Endothelial cell (in vitro differentiated cells): ENCODE measurements around the gene SERPINB2. TPM values are rescaled to one million over a fixed set of nuclear protein-coding genes. Genes with fewer than 3 reads are reported as not detected.
"Not testable (repeated sequence)": the region's sequence is repeated elsewhere in the genome, so short reads cannot be mapped to it uniquely, and the experiment has no call there.

ENCODE experiments used
- DNase-seq: peaks from one replicate; pipeline ENCODE4 v3.0.0; 2021; ENCODE audit warnings: low spot score
- H3K27ac Mint-ChIP-seq: one replicate; pipeline ENCODE4 v1.8.0; 2021; ENCODE audit warnings: mixed read lengths, inconsistent platforms; ENCODE audit not compliant: unreplicated experiment
- H3K27me3 Mint-ChIP-seq: one replicate; pipeline ENCODE4 v1.8.0; 2021; ENCODE audit warnings: mild to moderate bottlenecking, moderate library complexity, mixed read lengths, inconsistent platforms; ENCODE audit not compliant: unreplicated experiment
- H3K36me3 Mint-ChIP-seq: one replicate; pipeline ENCODE4 v1.8.0; 2021; ENCODE audit warnings: mild to moderate bottlenecking, low read depth, mixed read lengths, inconsistent platforms; ENCODE audit not compliant: unreplicated experiment
- H3K4me1 Mint-ChIP-seq: one replicate; pipeline ENCODE4 v1.8.0; 2021; ENCODE audit warnings: mild to moderate bottlenecking, mixed read lengths, inconsistent platforms; ENCODE audit not compliant: unreplicated experiment
- H3K4me3 Mint-ChIP-seq: one replicate; pipeline ENCODE4 v1.8.0; 2021; ENCODE audit warnings: mild to moderate bottlenecking, mixed read lengths, inconsistent platforms; ENCODE audit not compliant: unreplicated experiment
- H3K9me3 Mint-ChIP-seq: one replicate; pipeline ENCODE4 v1.8.0; 2021; ENCODE audit warnings: mixed read lengths, inconsistent platforms; ENCODE audit not compliant: unreplicated experiment
- CTCF ChIP-seq: fragments of 200-600 bp; sonication (generic); IDR thresholded peaks from one replicate; pipeline ENCODE4 v1.5.0; 2021; ENCODE audit warnings: antibody characterized with exemption; ENCODE audit not compliant: unreplicated experiment
- total RNA-seq: library from RNA; stranded (reverse); fragmentation: NEBNext Ultra II Directional; extraction: Animal tissue kit (Norgen Biotek cat#: 25700); gene quantifications from one replicate; pipeline ENCODE4 v1.2.1, GENCODE V29; 2021; ENCODE audit not compliant: unreplicated experiment

The SERPINB2 gene
- total RNA-seq, 1 donor from 2014 or later = not detected

GRCh38 chr18:63940008-63940407 lies 52.5 kb downstream of the SERPINB2 start:
- H3K36me3 Mint-ChIP-seq = no peaks in the 10 kb centered on the region
- H3K27me3 Mint-ChIP-seq = no peaks in the 10 kb centered on the region
- no peak overlapping the region for H3K27ac Mint-ChIP-seq
- no peaks in the 10 kb centered on the region for H3K9me3 Mint-ChIP-seq
- no peak overlapping the region for H3K4me3 Mint-ChIP-seq
- no peak for DNase-seq
- TF ChIP-seq CTCF = no peak
- H3K4me1 Mint-ChIP-seq = no peaks in the 10 kb centered on the region

DNA sequence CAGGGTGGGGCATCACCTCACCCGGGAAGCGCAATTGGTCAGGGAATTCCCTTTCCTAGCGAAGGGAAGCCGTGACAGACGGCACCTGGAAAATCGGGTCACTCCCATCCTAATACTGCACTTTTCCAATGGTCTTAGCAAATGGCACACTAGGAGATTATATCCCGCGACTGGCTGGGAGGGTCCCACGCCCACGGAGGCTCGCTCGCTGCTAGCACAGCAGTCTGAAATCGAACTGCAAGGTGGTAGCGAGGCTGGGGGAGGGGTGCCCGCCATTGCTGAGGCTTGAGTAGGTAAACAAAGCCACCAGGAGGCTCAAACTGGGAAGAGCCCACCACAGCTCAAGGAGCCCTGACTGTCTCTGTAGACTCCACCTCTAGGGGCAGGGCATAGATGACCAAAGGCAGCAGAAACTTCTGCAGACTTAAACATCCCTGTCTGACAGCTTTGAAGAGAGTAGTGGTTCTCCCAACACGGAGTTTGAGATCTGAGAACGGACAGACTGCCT lies 53.1 kb downstream of the SERPINB2 start:
- not testable (repeated sequence) for H3K9me3 Mint-ChIP-seq, H3K36me3 Mint-ChIP-seq, DNase-seq, H3K4me1 Mint-ChIP-seq, H3K27ac Mint-ChIP-seq, H3K27me3 Mint-ChIP-seq, H3K4me3 Mint-ChIP-seq

DNA sequence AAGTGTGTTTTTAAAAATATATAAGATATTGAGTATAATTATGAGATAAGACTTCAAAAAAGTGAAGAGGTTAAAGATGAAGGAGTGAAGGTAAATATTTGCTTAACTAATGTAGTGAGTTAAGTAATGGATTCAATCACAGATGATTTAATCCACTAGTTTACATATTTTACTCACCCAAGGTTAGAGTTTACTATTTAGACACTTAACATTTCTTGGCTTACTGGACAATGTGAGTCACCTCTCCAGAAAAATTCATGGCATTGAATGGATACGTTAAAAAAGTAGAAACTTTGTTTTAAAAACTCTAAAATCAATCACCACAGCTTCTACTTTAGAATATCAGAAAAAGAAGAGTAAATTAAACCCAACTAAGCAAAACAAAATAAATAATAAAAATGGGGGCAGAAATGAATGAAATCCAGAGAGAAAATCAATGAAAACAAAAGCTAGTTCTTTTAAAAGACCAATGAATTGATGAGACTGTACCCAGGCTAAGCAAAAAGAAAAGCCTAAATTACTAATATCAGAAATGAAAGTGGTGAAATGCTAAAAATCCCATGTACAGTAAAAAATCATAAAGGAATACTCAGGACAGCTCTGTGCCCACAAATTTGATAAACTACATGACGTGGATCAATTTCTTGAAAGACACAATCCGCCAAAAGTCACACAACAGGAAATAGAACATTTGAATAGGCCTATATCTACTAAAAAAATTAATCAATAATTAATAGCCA lies 59.7 kb downstream of the SERPINB2 start:
- Mint-ChIP-seq H3K9me3 (no peaks in the 10 kb centered on the region), H3K27ac (no peak overlapping the region), H3K4me3 (no peak overlapping the region), H3K36me3 (no peaks in the 10 kb centered on the region), H3K27me3 (no peaks in the 10 kb centered on the region), H3K4me1 (no peaks in the 10 kb centered on the region)
- no peak for DNase-seq
- no peak for TF ChIP-seq CTCF

- no peaks in the 10 kb centered on the region for H3K36me3 Mint-ChIP-seq
- no peak for TF ChIP-seq CTCF
- H3K4me1 Mint-ChIP-seq = no peaks in the 10 kb centered on the region
- no peaks in the 10 kb centered on the region for H3K9me3 Mint-ChIP-seq
- peak; percentile 73 for DNase-seq
- peak within 1 kb of the TSS; percentile 58 for H3K4me3 Mint-ChIP-seq
- no peaks in the 10 kb centered on the region for H3K27me3 Mint-ChIP-seq
- H3K27ac Mint-ChIP-seq = no peak within 1 kb of the TSS
Observed at GRCh38 chr18:63949068-63949737, 61.7 kb downstream of the SERPINB2 start, which contains the start of gene HMSD. Gene HMSD, plus strand, starts transcription at chr18:63949301. Its CDS starts 4,155 bp downstream, at chr18:63953456.

DNA sequence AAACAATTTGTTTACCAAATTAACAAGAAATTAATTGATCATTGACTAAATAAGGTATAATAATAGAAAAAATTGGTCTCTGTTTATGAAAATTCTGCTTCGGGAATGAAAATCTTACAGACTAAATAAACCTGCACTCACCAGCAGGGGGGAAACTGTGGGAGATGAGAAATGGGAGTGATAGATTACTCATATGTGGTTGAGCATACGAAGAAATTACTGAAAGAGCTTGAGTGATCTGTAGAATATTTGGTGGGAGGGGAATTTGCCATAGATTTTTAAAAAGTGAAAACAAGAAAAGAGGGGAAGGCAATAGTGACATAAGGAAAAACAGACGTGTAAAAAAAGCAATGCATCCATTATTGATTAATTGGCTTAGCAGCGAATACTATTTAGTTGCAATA lies 63.8 kb downstream of the SERPINB2 start:
- no peak for DNase-seq
- no peak overlapping the region for H3K4me3 Mint-ChIP-seq
- H3K36me3 Mint-ChIP-seq = no peaks in the 10 kb centered on the region

More for the DNA sequence above, 63.8 kb downstream of the SERPINB2 start:
- H3K4me1 Mint-ChIP-seq = no peaks in the 10 kb centered on the region
- no peaks in the 10 kb centered on the region for H3K9me3 Mint-ChIP-seq
- no peaks in the 10 kb centered on the region for H3K27me3 Mint-ChIP-seq
- H3K27ac Mint-ChIP-seq = no peak overlapping the region
- TF ChIP-seq CTCF = no peak

Other genes starting within 250 kb of the SERPINB2 start
- 0.41 TPM for gene SERPINB4, start 243.4 kb upstream of the SERPINB2 start, total RNA-seq
- not detected for gene SERPINB3, start 225.8 kb upstream of the SERPINB2 start, total RNA-seq
- gene SERPINB11, start 184.7 kb upstream of the SERPINB2 start, total RNA-seq = not detected
- gene SERPINB7, start 112.3 kb upstream of the SERPINB2 start, total RNA-seq = not detected
- gene SERPINB10, start 20.3 kb downstream of the SERPINB2 start, total RNA-seq = not detected
- gene HMSD, start 61.6 kb downstream of the SERPINB2 start, total RNA-seq = not detected
- gene SERPINB8, start 82.4 kb downstream of the SERPINB2 start, total RNA-seq = 4.3 TPM